ENCODE data around the gene FRYL. TPM values are rescaled to one million over a fixed set of nuclear protein-coding genes. Genes with fewer than 3 reads are reported as not detected.

FRYL gene
- total and polyA plus RNA-seq, 2 of the 8 experiments (the other 6 are each of a cell fraction or from before 2014, with no cell fraction given) = 8.0 to 36.5 TPM

DNA sequence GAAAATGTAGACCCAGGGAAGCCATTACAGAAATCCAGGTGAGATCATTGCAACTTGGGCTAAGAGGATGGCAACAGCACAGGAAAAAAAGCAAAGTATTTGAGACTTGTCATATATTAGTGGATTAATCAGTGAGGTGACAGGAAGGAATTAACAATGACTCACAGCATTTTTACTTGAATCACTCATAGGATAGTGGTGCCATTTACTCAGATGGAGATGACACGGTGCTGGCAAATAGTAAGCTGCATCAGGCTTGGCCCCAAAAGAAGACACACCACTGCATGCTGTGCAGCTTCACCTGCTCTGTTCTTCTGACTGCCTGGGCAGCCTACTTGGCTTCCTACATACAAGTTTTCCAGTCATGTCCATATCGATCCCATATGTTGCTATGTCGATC lies 144.8 kb downstream of the FRYL start:
- Histone ChIP-seq H4K5ac (ENCODE audit: insufficient read length, low read depth, low read length) (no peak overlapping the region), H3K14ac (ENCODE audit: insufficient read length) (no peak overlapping the region), H2BK5ac (ENCODE audit: low read depth, low read length) (no peak overlapping the region), H3K23ac (ENCODE audit: insufficient read length) (no peak overlapping the region), H3K9me3 (ENCODE audit: insufficient read depth in 2 of 2, low read depth in 1 of 2, low read length in 1 of 2) (no peaks in the 10 kb centered on the region), H3K4me2 (ENCODE audit: insufficient read depth in 1 of 2, low read depth in 2 of 2, low read length in 2 of 2) (no peak overlapping the region), H3K79me2 (ENCODE audit: control insufficient read depth in 1 of 2, insufficient read depth in 2 of 2, low read length in 2 of 2) (peaks cover 0 to 25% of the 10 kb centered on the region in 2 experiments; a peak in 2 of 4 replicates), H3K4me3 (ENCODE audit: extremely low read depth in 1 of 4, insufficient read depth in 2 of 4, low read depth in 3 of 4, low read length in 4 of 4) (no peak overlapping the region), H3K18ac (ENCODE audit: extremely low read depth, low read length) (no peak overlapping the region), H3K9ac (replicated peaks in 1 of 4; ENCODE audit: extremely low read depth in 1 of 4, low read depth in 3 of 4, low read length in 3 of 4) (0 out of 7 replicates have a peak overlapping the region, but pooled peaks of 1 of the 4 experiments have one; percentile 7), H2BK12ac (ENCODE audit: low read depth, low read length) (no peak overlapping the region), H2BK20ac (ENCODE audit: low read length) (no peak overlapping the region), H3K27me3 (replicated peaks in 1 of 4; ENCODE audit: control insufficient read depth in 3 of 4, extremely low read depth in 1 of 4, insufficient read depth in 3 of 4, low read length in 3 of 4) (no peaks in the 10 kb centered on the region), H2BK15ac (ENCODE audit: low read length) (no peak overlapping the region), H3K27ac (ENCODE audit: low read depth, low read length) (no peak overlapping the region), H3K23me2 (ENCODE audit: low read depth, low read length) (no peaks in the 10 kb centered on the region), H3K4me1 (replicated peaks in 1 of 4; ENCODE audit: control insufficient read depth in 3 of 4, insufficient read depth in 4 of 4, low read length in 3 of 4) (peaks cover 0 to 4% (median 0%) of the 10 kb centered on the region in 4 experiments; a peak in 1 of 7 replicates), H2AK5ac (ENCODE audit: low read depth, low read length) (no peak overlapping the region), H3K4ac (replicated peaks; ENCODE audit: insufficient read length, low read depth, low read length) (no peak overlapping the region), H3K36me3 (ENCODE audit: control insufficient read depth in 2 of 4, insufficient read depth in 4 of 4, low read length in 3 of 4) (no peaks in the 10 kb centered on the region), H3K79me1 (ENCODE audit: low read depth, low read length) (no peaks in the 10 kb centered on the region), H2AFZ (ENCODE audit: low read length) (no peak overlapping the region), H3K56ac (replicated peaks; ENCODE audit: insufficient read length, low read depth, low read length) (no peak overlapping the region), H4K20me1 (replicated peaks in 1 of 2; ENCODE audit: control insufficient read depth in 1 of 2, insufficient read depth in 2 of 2, low read length in 2 of 2) (peaks cover 0 to 1% of the 10 kb centered on the region in 2 experiments), H4K91ac (replicated peaks; ENCODE audit: insufficient read length, low read length) (no peak overlapping the region), H2BK120ac (replicated peaks; ENCODE audit: low read depth, low read length) (no peak overlapping the region), H4K8ac (ENCODE audit: extremely low read depth, insufficient read depth, low read length) (no peak overlapping the region)
- no peak for DNase-seq (ENCODE audit: low read depth in 1 of 2, low spot score in 2 of 2)
- 90% methylated on average over 3 of the region's 3 CpGs; no CpG with 5 or more reads in 1 of the 2 experiments for WGBS, 2 experiments (ENCODE audit: extremely low coverage in 1 of 2, insufficient coverage in 1 of 2, insufficient read length in 1 of 2, insufficient replicate concordance in 2 of 2, low coverage in 1 of 2, low lambda C conversion rate in 2 of 2, missing lambda C conversion rate in 1 of 2)
- no peak for FAIRE-seq
- POLR2A ChIA-PET (ENCODE audit: partially characterized antibody) = no interaction called here
- CTCF ChIA-PET (ENCODE audit: partially characterized antibody) = no interaction called here
- TF ChIP-seq PHF8 (conservative IDR thresholded peaks at IDR 0.05; ENCODE audit: low read depth, low read length) = no peak

Data from H1 (cell line).